ENCODE measurements around the gene DDI2.
"Not testable (repeated sequence)": the region's sequence is repeated elsewhere in the genome, so short reads cannot be mapped to it uniquely, and the experiment has no call there.

The DDI2 gene

DNA sequence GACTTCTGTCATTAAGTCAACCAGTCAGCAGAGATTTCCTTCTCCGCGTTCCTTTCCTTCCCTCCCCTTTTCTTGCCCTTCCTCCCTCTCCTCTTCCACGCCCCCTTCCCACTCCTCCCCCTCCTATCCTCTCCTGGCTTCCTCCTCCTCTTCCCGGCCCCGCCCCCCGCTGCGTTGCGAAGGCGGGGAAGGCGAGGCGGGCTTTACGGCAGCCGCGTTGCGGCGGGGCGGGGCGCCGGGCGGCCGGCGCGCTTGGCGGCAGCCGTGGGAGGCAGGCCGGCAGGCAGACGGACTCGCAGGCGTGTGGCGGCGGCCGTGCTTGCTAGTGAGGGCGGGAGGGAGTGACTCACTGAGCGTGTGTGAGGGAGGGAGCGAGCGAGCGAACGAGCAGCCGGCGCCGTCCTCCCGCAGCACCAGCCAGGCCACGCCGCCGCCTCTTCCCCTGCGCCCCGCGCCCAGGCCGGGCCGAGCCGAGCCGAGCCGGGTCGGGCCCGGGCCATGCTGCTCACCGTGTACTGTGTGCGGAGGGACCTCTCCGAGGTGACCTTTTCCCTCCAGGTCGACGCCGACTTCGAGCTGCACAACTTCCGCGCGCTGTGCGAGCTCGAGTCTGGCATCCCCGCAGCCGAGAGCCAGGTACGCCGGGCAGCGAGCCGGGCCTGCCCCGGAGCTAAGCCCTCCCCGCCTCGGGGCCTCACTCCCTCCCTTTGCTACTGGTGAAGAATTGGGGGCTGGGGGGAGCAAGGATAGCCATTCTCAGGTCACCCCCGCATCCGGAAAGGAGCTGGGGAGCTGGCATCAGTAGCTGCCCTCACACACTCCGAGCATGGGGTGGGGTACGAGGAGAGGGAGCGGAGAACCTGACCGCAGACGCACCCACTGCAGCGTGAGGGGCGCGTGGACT is at the start of gene DDI2:
TSS of gene DDI2 (plus strand) at position 286 of the 904 bp plus-strand sequence. CDS start at position 499, 213 bp downstream.
- peak; percentile 72 to 89 for DNase-seq (ENCODE audit: low read depth in 2 of 2, low spot score in 1 of 2)

DNA sequence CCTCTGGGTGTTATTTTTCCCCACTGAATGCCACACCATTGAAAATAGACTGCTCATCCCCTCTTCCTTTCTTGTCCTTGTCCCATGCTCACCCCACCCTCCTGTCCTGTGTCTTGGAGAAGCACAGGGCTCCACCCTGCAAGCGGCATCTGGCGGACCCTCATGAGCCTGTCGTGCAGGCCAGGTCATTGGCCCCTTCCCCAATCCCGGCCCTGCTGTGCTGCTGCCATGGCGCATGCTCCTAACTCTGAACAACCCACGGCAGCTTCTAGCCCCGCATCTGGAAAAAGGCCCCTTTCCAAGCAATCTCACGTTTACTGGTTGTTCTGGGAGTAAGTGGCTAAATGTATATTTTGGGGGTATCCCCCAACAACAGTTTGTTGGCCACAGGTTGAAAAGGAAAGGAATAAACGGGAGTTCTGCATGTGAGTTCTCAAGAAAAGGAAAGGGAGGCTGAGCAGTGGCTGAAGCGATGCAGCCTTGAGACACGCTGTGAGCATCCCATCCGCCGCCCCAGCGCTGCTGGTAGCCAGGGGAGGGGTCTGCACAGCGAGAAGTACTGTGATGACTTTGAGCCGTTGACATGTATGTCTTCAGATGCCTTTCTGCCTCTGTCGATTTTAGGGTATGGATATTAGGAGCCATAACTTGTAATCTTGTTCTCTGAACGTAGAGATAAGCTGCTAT is 48.7 kb upstream of the DDI2 start:
- no peak for DNase-seq (ENCODE audit: low read depth in 2 of 2, low spot score in 1 of 2)

GRCh38 chr1:15570861-15571260 is 46.4 kb upstream of the DDI2 start:
- DNase-seq (ENCODE audit: low read depth in 2 of 2, low spot score in 1 of 2), result no peak

- DNase-seq (ENCODE audit: low read depth in 2 of 2, low spot score in 1 of 2), result no peak
These were observed 46.0 kb upstream of the DDI2 start for GRCh38 chr1:15571266-15571665.

- DNase-seq (ENCODE audit: low read depth in 2 of 2, low spot score in 1 of 2), result no peak
These were observed 43.8 kb upstream of the DDI2 start for GRCh38 chr1:15573477-15573876.

GRCh38 chr1:15574741-15575140 is 42.5 kb upstream of the DDI2 start:
- no peak for DNase-seq (ENCODE audit: low read depth in 2 of 2, low spot score in 1 of 2)

GRCh38 chr1:15575549-15576150 is 41.6 kb upstream of the DDI2 start:
- no peak for DNase-seq (ENCODE audit: low read depth in 2 of 2, low spot score in 1 of 2)

GRCh38 chr1:15577691-15578090 is 39.6 kb upstream of the DDI2 start:
- DNase-seq (ENCODE audit: low read depth in 2 of 2, low spot score in 1 of 2), result no peak

DNA sequence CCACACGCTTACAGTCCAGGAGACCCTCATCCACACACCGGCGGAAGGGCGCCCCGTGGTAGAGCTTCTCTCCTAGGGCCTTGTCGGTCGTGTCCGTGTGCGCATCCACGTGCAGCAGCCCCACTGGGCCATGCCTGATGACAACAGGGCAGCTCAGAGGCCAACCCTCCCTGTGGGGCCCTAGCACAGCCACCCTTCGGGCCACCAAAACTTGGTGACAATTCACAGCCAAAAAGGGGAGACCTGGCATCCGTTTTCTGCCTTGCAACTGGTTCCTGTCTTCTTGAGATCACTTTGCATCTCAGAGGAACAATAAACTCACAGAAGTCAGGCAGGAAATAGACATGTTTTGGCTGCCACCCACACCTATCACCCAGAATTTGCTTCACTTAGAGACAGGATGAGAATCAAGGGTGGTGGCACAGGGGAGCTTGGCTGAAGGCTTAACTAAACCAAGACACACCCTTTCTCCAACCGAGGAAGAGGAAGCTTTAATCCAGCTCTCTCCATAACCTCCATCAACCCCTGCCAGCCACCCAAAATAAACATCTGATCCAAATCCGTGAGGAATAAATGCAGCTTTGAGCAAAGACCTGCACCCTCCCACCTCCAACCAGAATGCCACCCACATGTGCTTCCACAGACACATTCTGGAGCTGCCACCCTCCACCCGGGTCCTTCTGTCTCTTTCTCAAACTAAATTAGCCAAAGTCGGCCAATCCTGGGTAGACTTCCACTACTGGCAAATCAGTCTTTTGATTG is 38.2 kb upstream of the DDI2 start:
- no peak for DNase-seq (ENCODE audit: low read depth in 2 of 2, low spot score in 1 of 2)

DNA sequence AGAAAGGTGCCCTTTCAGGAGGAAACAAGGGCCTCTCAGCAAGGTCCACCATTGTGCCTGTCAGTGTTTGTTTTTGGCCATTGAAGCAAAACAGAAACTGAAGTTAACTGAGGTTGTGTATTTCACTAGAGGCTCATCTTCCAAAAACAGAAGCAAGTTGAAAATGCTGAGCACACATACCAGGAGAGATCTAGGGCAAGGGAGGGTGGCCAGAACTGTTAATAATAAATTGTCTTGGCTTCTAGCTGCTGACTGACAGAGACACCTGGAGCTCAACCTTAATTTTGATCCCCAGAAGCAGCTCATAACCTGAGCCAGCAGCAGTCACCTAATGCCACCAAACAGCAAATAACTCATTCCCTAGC is 37.6 kb upstream of the DDI2 start:
- no peak for DNase-seq (ENCODE audit: low read depth in 2 of 2, low spot score in 1 of 2)

- DNase-seq (ENCODE audit: low read depth in 2 of 2, low spot score in 1 of 2), result no peak
These were observed 34.1 kb upstream of the DDI2 start for GRCh38 chr1:15583016-15583706.

GRCh38 chr1:15584489-15585363 is 32.5 kb upstream of the DDI2 start, which contains the start of gene AGMAT:
TSS of gene AGMAT (minus strand) at chr1:15585051. CDS start at chr1:15584967, 84 bp downstream.
- DNase-seq (ENCODE audit: low read depth in 2 of 2, low spot score in 1 of 2), result peak in 1 of 2 donors; percentile 32

DNA sequence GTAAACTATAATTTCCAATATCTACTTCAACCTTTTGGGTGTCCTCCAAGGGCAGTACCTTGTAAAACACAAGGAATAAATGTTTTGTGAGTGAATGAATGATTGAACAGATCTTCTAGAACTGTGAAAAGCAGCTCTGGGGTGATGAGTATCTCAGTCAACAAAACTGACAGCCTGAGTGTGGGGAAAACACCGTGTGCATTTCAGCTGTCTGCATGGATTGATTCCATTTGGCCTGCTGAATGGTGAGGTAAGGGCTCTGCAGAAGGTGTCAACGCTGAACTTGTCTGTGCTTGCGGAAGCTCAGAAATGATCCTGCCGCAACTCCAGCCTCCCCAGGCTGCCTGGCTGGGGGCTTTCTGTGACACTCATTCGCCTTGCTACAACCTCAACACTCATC is 25.0 kb upstream of the DDI2 start:
- DNase-seq (ENCODE audit: low read depth in 2 of 2, low spot score in 1 of 2), result no peak

DNA sequence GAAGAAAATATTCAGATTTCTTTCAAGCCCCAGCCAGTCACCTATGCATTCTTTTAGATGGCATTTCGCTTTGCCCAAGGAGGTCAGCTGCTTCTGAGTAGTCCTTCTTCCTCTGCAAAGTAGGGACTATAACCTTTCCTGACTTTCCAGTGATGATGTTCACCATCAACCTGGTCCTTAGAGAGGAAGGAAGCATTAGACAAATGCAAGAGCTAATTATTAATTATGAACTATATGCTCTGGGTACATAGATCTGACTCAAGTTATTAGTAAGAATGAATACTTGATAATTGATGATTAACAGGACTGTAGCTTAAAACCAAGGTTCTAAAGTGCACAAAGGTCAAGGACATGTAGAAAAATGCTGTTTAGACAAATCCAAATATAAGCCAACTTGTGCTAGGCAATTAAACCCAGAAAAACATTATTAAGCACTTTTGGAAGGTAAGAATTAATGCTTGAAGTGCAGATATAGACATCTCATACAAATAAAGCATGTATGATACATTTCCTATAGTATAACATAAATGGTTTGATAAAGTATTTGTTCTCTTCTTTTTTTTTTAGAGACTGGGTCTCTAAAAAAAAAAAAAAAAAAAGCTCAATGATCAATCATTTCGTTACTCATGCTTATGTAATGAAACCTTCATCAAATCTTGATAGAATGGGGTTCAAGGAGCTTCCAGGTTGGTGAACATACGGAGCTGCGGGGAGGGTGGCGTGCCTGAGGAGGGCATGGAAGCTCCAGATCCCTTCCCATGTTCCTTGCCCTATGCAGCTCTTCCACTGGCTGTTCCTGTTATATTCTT is 21.2 kb upstream of the DDI2 start:
- DNase-seq (ENCODE audit: low read depth in 2 of 2, low spot score in 1 of 2), result no peak

DNA sequence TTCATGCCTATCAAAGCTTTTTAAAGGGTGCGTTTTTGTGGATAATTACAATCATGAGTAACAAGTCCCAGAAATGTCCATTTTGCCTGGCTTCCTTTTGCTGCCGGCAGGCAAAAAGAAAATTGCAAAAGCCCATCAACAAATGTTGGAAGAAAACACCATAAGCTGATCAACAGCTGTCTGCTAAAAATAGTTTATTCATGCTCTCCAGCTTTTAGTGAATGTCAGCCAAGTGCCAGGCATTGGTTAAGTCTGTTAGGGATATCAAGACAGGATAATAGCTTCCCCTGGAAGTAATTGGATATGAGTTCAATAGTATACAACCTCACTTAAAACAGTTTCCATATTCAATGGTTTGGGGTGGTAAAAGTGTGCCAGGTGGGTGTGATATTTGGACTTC is 18.8 kb upstream of the DDI2 start:
- DNase-seq (ENCODE audit: low read depth in 2 of 2, low spot score in 1 of 2), result no peak

DNA sequence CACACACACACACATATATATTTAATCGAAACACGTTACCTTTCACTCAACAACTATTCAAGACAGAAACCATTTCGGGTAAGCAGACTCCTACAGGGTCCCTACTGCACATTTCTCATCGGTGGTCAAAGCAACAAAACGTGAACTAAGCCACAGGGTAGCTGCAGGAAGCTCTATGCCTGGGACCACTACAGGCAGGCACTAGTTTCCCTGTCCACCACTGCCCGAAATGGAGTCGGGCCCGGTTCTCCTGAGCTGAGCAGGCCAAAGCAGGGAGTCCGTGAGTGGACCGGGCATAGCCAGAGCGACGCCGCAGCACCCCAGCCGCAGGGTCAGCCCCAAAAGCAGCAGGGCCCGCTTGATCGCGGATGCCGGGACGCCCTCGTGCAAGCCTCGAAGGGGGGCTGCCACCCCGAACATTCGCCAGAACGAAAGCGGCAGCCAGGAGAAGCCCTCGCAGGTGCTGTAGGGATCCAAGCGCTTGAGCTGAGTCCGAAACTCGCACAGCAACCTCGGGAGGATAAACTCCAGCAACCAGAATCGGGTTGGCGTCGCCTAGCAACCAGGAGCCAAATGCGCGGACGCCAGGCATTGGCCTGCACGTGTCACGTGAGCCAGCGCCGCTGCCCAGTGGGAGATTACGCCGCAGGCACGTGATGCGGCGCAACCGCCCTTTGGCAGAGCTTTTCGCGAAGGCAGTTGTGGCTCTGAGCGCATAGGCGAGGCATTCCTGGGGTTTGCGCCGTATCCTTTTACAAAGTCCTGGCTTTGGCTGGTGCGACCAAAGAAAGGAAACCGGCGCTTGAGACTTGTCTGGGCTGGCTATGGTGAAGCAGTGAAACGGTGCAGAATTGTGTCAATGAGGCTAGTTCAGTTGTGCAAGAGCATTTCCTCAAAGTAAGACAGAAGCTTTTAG is 13.9 kb upstream of the DDI2 start:
- DNase-seq (ENCODE audit: low read depth in 2 of 2, low spot score in 1 of 2), result peak; percentile 79 to 81

DNA sequence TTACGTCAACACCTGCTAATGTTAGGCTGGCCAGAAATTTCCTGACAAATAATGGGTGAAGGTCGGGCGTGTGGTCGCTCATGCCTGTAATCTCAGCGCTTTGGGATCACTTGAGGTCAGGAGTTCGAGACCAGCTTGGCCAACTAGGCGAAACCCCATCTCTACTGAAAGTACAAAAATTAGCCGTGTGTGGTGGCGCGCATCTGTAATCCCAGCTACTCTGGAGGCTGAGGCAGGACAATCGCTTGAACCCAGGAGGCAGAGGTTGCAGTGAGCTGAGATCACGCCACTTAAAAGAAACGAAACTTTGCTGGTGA is 13.3 kb upstream of the DDI2 start:
- DNase-seq (ENCODE audit: low read depth in 2 of 2, low spot score in 1 of 2), result not testable (repeated sequence)

DNA sequence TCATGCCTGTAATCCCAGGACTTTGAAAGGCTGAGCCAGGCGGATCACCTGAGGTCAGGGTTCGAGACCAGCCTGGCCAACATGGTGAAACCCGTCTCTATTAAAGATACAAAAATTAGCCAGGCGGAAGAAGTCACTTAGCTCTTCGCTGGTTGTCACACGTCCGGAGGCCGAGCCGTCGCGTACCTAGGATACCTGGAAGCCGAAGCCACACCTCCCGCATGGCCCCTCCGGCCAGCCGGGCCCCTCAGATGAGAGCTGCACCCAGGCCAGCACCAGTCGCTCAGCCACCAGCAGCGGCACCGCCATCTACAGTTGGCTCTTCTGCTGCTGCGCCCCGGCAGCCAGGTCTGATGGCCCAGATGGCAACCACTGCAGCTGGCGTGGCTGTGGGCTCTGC is 12.9 kb upstream of the DDI2 start:
- DNase-seq (ENCODE audit: low read depth in 2 of 2, low spot score in 1 of 2), result not testable (repeated sequence)
